Measurements from ENCODE around the gene SLC25A47. TPM values are rescaled to one million over a fixed set of nuclear protein-coding genes. Genes with fewer than 3 reads are reported as not detected.
"Not testable (repeated sequence)": the region's sequence is repeated elsewhere in the genome, so short reads cannot be mapped to it uniquely, and the experiment has no call there.

Gene SLC25A47
- total RNA-seq, 1 donor from 2014 or later: not detected

DNA sequence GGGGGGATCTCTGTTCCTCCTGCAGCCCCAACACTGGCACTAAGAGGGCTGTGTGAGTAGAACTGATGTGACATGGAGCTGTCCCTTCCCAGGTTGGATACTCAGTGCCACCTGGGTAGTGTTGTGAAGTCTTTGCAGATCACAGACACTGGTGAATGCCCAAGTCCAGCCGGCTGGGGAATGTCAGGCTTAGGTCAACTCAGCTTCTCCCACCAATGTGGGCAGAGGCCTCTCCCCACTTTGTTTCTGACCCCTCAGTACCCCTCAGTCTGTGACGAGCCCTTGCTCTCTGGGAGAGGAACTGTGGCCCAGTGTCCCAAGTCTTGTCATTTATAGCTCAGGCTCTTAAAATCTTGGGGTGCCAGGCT lies 28.2 kb upstream of the SLC25A47 start:
- Histone ChIP-seq H3K9me3 (no peaks in the 10 kb centered on the region), H3K36me3 (peaks cover 10 to 26% of the 10 kb centered on the region in 2 donors), H3K4me1 (peaks cover 7 to 18% of the 10 kb centered on the region in 2 donors), H3K27ac (peak overlapping the region; percentile 35 to 47), H3K27me3 (no peaks in the 10 kb centered on the region), H3K4me3 (no peak overlapping the region)
- TF ChIP-seq, protein P1, sequence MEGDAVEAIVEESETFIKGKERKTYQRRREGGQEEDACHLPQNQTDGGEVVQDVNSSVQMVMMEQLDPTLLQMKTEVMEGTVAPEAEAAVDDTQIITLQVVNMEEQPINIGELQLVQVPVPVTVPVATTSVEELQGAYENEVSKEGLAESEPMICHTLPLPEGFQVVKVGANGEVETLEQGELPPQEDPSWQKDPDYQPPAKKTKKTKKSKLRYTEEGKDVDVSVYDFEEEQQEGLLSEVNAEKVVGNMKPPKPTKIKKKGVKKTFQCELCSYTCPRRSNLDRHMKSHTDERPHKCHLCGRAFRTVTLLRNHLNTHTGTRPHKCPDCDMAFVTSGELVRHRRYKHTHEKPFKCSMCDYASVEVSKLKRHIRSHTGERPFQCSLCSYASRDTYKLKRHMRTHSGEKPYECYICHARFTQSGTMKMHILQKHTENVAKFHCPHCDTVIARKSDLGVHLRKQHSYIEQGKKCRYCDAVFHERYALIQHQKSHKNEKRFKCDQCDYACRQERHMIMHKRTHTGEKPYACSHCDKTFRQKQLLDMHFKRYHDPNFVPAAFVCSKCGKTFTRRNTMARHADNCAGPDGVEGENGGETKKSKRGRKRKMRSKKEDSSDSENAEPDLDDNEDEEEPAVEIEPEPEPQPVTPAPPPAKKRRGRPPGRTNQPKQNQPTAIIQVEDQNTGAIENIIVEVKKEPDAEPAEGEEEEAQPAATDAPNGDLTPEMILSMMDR (IDR thresholded peaks at IDR 0.05): no peak
- no peak for DNase-seq (ENCODE audit: low spot score in 2 of 2)
- intact Hi-C loops (cut with DNase I): no loop called here

DNA sequence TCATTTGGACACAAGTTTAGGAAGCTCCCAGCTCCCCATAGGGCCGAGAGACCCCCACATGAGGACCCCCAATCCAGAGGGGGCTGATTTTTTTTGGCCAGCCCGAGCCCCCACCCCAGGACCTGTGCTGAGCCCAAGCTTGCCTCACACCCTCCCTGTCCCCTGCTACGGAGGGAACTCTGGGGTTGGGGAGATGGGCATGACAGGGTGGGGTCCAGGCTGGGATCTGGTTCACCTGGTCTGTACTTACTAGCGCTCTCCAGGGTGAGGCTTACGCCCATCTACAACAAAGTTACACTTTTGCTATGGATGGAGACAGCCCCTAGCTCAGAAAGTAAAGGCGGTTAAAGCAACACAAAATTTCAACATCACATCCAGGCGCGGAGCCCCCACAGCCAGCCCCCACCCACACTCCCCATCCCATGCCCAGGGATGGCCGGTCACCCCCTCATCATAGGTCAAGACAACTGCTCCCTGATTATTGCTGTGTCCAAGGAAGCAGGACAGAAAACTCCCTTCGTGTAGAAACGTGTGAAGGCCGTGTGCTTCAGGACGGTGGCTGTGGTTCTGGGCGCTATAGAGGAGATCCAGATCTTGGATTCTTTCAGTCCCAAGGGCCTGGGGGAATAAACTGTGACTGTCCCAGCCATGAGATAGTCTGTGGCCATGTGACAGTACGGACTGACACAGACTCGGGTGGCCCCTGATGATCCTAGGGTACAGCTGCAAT lies 27.6 kb upstream of the SLC25A47 start:
- peaks cover 7 to 18% of the 10 kb centered on the region in 2 donors for H3K4me1 ChIP-seq
- TF ChIP-seq, protein P1 (IDR thresholded peaks at IDR 0.05): no peak
- no peak for DNase-seq (ENCODE audit: low spot score in 2 of 2)

DNA sequence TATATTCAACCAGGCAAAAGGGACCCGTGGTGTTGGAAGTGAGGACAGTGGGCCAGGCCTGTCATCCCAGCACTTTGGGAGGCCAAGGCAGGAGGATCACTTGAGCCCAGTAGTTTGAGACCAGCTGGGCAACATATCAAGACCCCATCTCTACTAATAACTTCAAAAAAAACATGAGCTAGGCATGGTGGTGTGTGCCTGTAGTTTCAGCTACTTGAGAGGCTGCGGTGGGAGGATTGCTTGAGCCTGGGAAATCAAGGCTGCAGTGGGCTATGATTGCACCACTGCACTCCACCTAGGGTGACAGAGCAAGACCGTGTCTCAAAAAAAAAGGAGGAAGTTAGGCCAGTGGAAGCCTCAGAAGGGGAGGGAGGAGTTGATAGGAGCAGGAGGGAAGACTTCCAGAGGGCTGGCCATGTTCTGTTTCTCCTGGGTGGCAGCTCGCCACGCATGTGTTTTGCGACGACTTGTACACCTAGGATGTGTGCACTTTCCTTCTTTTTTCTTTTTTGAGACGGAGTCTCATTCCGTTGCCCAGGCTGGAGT lies 27.0 kb upstream of the SLC25A47 start:
- peak overlapping the region in 1 of 2 donors; percentile 82 for H3K27ac ChIP-seq
- intact Hi-C loops (cut with DNase I): no loop called here
- no peak for DNase-seq (ENCODE audit: low spot score in 2 of 2)

More for the DNA sequence above, 27.6 kb upstream of the SLC25A47 start:
- Histone ChIP-seq H3K27me3 (no peaks in the 10 kb centered on the region), H3K36me3 (peaks cover 10 to 24% of the 10 kb centered on the region in 2 donors), H3K27ac (peak overlapping the region; percentile 47 to 82), H3K9me3 (no peaks in the 10 kb centered on the region), H3K4me3 (no peak overlapping the region)
- intact Hi-C loops (cut with DNase I): no loop called here

DNA sequence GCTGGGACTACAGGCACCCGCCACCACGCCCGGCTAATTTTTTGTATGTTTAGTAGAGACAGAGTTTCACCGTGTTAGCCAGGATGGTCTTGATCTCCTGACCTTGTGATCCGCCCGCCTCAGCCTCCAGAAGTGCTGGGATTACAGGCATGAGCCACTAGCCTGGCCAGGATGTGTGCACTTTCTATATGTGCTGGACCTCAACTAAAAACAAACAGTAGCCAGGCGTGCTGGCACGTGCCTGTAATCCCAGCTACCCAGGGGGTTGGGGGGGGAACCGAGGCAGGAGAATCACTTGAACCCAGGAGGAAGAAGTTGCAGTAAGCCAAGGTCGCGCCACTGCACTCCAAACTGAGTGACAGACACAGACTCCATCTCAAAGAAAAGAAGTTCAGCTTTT lies 26.4 kb upstream of the SLC25A47 start:
- DNase-seq (ENCODE audit: low spot score in 2 of 2); intact Hi-C loops (cut with DNase I); H3K27me3 ChIP-seq; H3K9me3 ChIP-seq: not testable (repeated sequence)
- Histone ChIP-seq H3K4me1 (peaks cover 7 to 18% of the 10 kb centered on the region in 2 donors), H3K27ac (peak overlapping the region; percentile 67 to 82), H3K36me3 (peaks cover 6 to 12% of the 10 kb centered on the region in 2 donors), H3K4me3 (peak overlapping the region; percentile 5 to 23)

More for the DNA sequence above, 27.0 kb upstream of the SLC25A47 start:
- peaks cover 7 to 18% of the 10 kb centered on the region in 2 donors for H3K4me1 ChIP-seq
- H3K36me3 ChIP-seq: peaks cover 10 to 18% of the 10 kb centered on the region in 2 donors
- TF ChIP-seq, protein P1 (IDR thresholded peaks at IDR 0.05): no peak
- no peaks in the 10 kb centered on the region for H3K9me3 ChIP-seq
- no peaks in the 10 kb centered on the region for H3K27me3 ChIP-seq
- H3K4me3 ChIP-seq: no peak overlapping the region

DNA sequence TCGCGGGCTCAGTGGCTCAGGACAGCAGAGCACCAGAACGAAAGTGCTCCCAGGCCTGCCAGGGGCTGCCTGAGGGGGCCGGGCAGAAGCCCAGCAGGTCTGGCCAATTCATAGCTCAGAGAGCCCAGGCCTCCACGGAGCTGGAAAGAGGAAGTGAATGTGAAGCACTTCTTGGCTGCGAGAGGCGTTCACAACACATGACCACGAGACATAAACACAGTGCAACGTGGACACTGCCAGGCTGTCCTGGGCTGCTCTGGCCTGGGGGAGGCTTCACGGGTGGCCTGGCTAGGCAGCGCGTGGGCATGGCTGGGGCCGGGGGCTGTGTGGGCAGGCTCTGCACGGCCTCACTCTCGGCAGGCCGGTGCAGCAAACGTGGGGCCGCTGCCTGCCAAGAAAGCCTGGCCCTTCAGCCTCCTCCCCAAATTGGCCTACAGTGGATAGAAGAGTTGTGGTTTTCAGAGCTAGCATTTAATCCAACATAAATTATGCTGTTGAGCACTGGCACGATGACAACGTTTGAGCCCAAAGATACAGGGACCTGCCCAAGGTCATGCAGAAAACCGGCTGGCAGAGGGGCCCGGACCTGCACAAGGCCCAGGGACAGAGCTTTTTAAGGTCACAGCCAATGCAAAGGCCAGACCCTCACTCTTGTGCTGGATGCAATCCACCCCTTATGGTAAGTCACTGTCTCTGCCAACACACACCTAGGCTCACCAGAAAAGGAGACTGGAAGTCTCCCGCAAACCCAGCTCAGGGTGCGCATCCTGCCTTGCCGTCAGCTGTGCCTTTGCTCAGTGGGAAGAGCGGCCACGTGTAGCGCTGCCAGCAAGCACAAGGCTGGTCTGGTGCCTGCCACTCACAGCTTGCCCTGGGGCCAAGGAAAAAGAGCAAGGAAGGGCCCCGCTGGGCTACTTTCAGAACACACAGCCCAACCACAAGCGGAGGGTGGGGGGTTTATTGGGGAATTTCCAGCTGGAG lies 25.5 kb upstream of the SLC25A47 start:
- Histone ChIP-seq H3K4me3 (peak overlapping the region; percentile 5 to 23), H3K4me1 (peaks cover 7 to 18% of the 10 kb centered on the region in 2 donors), H3K9me3 (no peaks in the 10 kb centered on the region), H3K27me3 (no peaks in the 10 kb centered on the region), H3K36me3 (peaks cover 0 to 4% of the 10 kb centered on the region in 2 donors), H3K27ac (peak overlapping the region; percentile 67 to 82)
- TF ChIP-seq, protein P1 (IDR thresholded peaks at IDR 0.05): no peak
- peak; percentile 74 to 85 for DNase-seq (ENCODE audit: low spot score in 2 of 2)
- intact Hi-C loops (cut with DNase I): no loop called here

Measured in ascending aorta (tissue), 2 donors.